ENCODE results near the gene ALG2.

- TF ChIP-seq NR3C1 (CRISPR knock-in tag; IDR thresholded peaks at IDR 0.05), result no peak
- TF ChIP-seq, protein P1, sequence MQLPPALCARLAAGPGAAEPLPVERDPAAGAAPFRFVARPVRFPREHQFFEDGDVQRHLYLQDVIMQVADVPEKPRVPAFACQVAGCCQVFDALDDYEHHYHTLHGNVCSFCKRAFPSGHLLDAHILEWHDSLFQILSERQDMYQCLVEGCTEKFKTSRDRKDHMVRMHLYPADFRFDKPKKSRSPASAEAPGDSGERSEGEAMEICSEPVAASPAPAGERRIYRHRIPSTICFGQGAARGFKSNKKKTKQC (CRISPR knock-in tag; IDR thresholded peaks at IDR 0.05), result no peak
- no peak for TF ChIP-seq CHCHD3 (CRISPR knock-in tag; IDR thresholded peaks at IDR 0.05)
- no peak for TF ChIP-seq POLR2AphosphoS5 (IDR thresholded peaks at IDR 0.05; ENCODE audit: control insufficient read depth, insufficient read depth, low read depth, low read length)
- no peak for TF ChIP-seq CTCF (IDR thresholded peaks at IDR 0.05 in 2 of 3, conservative IDR thresholded peaks at IDR 0.05 in 1 of 3; ENCODE audit: insufficient read depth in 2 of 3, low read depth in 1 of 3, low read length in 3 of 3)
- no peak for TF ChIP-seq SMC3 (conservative IDR thresholded peaks at IDR 0.05; ENCODE audit: insufficient read depth, low read depth, low read length)
- TF ChIP-seq, protein P2, sequence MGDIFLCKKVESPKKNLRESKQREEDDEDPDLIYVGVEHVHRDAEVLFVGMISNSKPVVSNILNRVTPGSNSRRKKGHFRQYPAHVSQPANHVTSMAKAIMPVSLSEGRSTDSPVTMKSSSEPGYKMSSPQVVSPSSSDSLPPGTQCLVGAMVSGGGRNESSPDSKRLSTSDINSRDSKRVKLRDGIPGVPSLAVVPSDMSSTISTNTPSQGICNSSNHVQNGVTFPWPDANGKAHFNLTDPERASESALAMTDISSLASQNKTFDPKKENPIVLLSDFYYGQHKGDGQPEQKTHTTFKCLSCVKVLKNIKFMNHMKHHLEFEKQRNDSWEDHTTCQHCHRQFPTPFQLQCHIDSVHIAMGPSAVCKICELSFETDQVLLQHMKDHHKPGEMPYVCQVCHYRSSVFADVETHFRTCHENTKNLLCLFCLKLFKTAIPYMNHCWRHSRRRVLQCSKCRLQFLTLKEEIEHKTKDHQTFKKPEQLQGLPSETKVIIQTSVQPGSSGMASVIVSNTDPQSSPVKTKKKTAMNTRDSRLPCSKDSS (IDR thresholded peaks at IDR 0.05; ENCODE audit: low read depth, partially characterized antibody), result no peak
- no peak for TF ChIP-seq ZNF668 (CRISPR knock-in tag; IDR thresholded peaks at IDR 0.05)
- no peak for TF ChIP-seq SP1 (CRISPR knock-in tag; IDR thresholded peaks at IDR 0.05)
Measured at GRCh38 chr9:99230206-99230605, 8.5 kb upstream of the ALG2 start.
